Effector memory CD8-positive, alpha-beta T cell (primary cell): Measurements from ENCODE around the gene IRF2BP2.

Experiments used
- ATAC-seq: fragments of 150-1000 bp; cut with Tn5 transposase; replicated peaks from 2 replicates; pipeline ENCODE4 v1.10.0; 2021; ENCODE audit warnings: mild to moderate bottlenecking, moderate library complexity
- DNase-seq, 3 experiments: peaks; one replicate each; pipeline ENCODE4 v3.0.0; 2021
- H3K27ac Mint-ChIP-seq, 2 donors: one replicate each; pipeline ENCODE4 v1.8.0; 2022; ENCODE audit warnings: mild to moderate bottlenecking in 2 of 2, mixed read lengths in 2 of 2, moderate library complexity in 2 of 2
- H3K27me3 Mint-ChIP-seq, 2 donors: one replicate each; pipeline ENCODE4 v1.8.0; 2022; ENCODE audit warnings: mixed read lengths in 2 of 2
- H3K36me3 Mint-ChIP-seq: one replicate; pipeline ENCODE4 v1.8.0; 2022; ENCODE audit warnings: mild to moderate bottlenecking, moderate library complexity, mixed read lengths; ENCODE audit not compliant: insufficient read depth
- H3K4me1 Mint-ChIP-seq, 2 donors: one replicate each; pipeline ENCODE4 v1.8.0; 2022; ENCODE audit warnings: low read depth in 2 of 2, mixed read lengths in 2 of 2
- H3K4me3 Mint-ChIP-seq, 2 donors: one replicate each; pipeline ENCODE4 v1.8.0; 2022; ENCODE audit warnings: mild to moderate bottlenecking in 2 of 2, mixed read lengths in 2 of 2, moderate library complexity in 2 of 2
- H3K9me3 Mint-ChIP-seq, 2 donors: one replicate each; pipeline ENCODE4 v1.8.0; 2022; ENCODE audit warnings: mixed read lengths in 2 of 2

Gene IRF2BP2

DNA sequence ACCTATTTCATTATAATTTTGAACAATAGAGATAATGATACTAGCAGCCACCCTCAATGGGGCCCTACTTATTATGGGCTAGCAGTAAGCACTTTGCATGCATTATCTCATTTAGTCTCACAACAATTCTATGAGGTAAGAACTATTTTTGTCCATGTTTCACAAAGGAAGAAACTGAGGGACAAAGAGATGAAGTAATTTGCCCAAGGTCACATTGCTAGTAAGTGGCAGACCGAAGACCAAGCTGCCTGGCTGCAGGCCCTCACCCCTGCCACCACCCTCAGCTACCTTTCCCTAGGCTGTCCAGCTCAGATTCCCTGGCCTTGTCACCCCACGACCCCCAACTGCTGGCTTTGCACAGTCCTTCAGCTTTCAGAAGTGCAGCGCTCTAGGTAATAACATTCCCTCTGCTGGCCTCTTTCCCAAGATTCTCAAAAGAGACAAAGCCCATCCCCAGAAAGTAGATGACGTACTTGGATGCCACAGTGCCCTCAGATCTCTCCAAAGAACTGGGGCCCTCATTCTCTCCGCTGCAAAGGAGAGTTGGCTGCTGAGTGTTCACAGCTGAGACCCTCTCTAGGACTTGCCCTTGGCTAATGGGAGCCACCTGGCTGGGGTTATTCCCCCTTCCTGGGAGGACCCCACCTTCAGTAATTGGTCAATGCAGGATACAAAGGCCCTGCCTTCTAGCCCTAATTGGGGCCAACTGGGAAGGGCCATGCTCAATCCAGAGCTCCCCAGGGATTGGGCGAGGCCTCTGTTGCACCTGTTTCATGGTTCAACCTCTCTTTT lies 39.5 kb downstream of the IRF2BP2 start:
- Mint-ChIP-seq H3K36me3 (peaks cover 3% of the 10 kb centered on the region), H3K9me3 (no peaks in the 10 kb centered on the region), H3K27me3 (no peaks in the 10 kb centered on the region), H3K4me1 (no peaks in the 10 kb centered on the region), H3K4me3 (no peak overlapping the region), H3K27ac (no peak overlapping the region)
- no peak for ATAC-seq
- DNase-seq = no peak

DNA sequence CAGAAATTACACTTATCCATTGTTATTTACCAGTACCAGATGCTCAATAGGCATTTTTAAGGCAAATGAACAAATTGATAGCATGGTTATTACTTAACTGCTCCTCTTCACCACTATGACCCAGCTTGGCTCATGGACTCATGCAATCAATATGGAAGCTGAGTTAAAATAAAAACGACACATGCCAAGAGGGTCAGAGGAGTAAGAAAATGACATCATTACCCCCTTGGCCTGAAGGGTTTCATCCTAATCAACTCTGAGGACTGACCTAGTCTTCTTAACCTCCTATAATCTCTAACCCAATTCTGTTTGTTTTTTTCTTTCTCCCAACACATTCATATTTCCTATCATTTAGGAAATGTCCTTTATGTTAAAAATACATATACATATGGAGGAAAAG lies 41.6 kb downstream of the IRF2BP2 start:
- Mint-ChIP-seq H3K27ac (no peak overlapping the region), H3K36me3 (no peaks in the 10 kb centered on the region), H3K4me3 (no peak overlapping the region), H3K27me3 (no peaks in the 10 kb centered on the region), H3K9me3 (no peaks in the 10 kb centered on the region), H3K4me1 (no peaks in the 10 kb centered on the region)
- DNase-seq = no peak
- ATAC-seq = no peak

DNA sequence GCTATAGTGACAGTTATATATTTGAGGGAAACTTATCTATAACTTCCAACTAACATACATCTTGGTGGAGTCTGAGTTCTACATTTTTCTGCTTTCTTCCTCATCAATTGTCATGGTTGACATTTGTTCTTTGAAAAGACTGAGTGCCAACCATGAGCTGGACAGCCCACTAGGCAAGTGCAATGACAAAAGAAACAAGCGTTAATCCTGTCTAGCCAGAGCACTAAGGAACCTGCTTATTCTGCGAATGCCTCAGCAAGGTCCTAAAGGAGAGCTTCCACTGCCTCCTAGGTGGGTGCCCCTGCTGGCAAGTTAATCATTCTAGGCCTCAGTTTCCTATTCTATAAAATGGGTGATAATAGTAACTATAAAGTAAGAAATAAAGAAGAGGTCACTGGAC lies 44.8 kb downstream of the IRF2BP2 start:
- Mint-ChIP-seq H3K9me3 (no peaks in the 10 kb centered on the region), H3K4me1 (no peaks in the 10 kb centered on the region), H3K4me3 (no peak overlapping the region), H3K36me3 (no peaks in the 10 kb centered on the region), H3K27ac (no peak overlapping the region), H3K27me3 (no peaks in the 10 kb centered on the region)
- ATAC-seq (no peak), DNase-seq (no peak)

DNA sequence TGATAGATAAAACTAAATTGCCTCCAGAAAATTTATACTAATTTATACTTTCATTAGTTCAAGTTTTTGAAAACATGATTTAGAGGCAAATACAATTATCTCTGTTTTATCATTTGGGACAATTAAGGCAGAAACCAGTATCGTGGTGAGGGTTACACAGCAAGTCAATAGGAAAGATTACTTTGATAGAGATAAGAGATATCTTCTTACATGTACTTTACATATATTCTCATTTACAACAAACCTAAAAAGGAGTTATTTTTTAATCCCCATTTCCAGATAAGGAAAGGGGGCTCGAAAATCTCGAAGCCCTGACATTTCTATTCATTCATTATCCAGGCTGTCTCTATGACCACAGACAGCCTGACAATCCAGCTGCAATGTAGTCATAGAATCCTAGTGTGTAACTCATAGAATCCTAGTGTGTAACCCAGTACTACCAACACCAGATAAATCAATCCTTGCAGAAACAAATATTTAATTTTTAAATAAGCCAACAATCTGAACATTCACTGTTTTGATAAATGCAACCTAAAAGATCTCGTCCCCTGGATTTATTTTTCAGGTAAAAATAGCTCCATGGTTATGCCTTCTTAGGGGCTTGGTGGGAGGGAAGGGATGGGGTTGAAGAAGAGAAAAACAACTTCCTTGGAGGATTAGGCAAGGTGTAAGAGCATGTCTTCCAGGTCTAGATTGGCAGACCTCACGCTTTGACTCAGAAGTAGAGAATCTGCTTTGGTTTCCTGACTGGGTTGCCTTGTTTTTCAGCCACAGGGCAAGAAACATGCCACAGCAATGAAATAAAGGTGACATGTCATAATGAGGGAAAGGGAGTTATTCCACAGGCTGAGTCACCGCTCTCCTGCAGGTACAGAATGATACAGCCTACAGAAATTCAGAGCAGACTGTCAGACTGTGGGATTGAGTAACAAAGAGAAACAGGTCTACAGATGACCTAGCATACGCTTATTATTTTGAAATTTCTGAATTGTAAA lies 45.6 kb downstream of the IRF2BP2 start:
- H3K9me3 Mint-ChIP-seq = no peaks in the 10 kb centered on the region
- no peaks in the 10 kb centered on the region for H3K27me3 Mint-ChIP-seq
- ATAC-seq (no peak), DNase-seq (no peak)
- H3K4me1 Mint-ChIP-seq = no peaks in the 10 kb centered on the region
- H3K36me3 Mint-ChIP-seq = no peaks in the 10 kb centered on the region
- no peak overlapping the region for H3K4me3 Mint-ChIP-seq
- H3K27ac Mint-ChIP-seq = no peak overlapping the region

DNA sequence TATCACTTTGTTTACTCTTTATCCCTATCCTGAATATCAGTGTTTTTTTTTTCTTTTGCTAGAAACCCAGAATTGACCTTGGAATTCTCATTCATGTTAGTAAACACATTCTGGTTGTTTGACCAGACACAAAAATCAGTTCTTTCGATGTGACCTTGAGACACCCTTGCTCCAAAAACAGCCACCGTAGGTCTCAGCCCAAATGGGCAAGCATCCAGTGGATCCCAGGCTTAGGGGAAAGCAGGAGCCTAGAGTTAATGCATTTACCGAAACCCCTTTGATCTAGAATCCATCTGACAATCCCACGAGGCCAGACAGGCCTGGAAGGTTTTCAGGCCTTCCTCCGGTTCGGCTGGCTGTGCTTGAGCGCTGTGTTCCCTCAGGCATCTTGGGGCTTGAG lies 47.6 kb downstream of the IRF2BP2 start:
- no peak overlapping the region for H3K4me3 Mint-ChIP-seq
- no peaks in the 10 kb centered on the region for H3K9me3 Mint-ChIP-seq
- DNase-seq = no peak
- H3K4me1 Mint-ChIP-seq = no peaks in the 10 kb centered on the region
- no peaks in the 10 kb centered on the region for H3K27me3 Mint-ChIP-seq
- ATAC-seq = no peak
- H3K36me3 Mint-ChIP-seq = no peaks in the 10 kb centered on the region
- H3K27ac Mint-ChIP-seq = no peak overlapping the region

DNA sequence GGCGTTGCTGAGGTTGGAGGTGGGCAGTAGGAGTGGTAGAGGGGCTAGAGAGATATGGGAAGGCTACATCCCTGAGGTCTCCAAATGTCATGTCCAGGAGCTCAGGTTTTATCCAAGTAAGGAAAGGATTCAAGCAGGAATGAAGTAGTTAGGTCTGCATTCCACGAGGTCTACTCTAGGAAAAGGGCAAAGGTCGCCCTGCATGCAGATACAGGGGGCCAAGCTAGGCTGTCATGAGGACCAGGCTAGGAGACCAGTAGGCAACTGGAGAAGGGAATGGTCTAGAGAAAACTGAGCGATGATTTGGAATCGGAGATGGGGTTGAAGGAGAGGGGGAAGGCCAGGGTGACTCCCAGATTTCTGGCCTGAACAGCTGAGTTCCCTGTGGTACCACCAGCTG lies 48.7 kb downstream of the IRF2BP2 start:
- DNase-seq = no peak
- H3K36me3 Mint-ChIP-seq = no peaks in the 10 kb centered on the region
- no peaks in the 10 kb centered on the region for H3K9me3 Mint-ChIP-seq
- no peaks in the 10 kb centered on the region for H3K4me1 Mint-ChIP-seq
- no peak for ATAC-seq
- no peak overlapping the region for H3K4me3 Mint-ChIP-seq
- H3K27me3 Mint-ChIP-seq = no peaks in the 10 kb centered on the region
- H3K27ac Mint-ChIP-seq = no peak overlapping the region

DNA sequence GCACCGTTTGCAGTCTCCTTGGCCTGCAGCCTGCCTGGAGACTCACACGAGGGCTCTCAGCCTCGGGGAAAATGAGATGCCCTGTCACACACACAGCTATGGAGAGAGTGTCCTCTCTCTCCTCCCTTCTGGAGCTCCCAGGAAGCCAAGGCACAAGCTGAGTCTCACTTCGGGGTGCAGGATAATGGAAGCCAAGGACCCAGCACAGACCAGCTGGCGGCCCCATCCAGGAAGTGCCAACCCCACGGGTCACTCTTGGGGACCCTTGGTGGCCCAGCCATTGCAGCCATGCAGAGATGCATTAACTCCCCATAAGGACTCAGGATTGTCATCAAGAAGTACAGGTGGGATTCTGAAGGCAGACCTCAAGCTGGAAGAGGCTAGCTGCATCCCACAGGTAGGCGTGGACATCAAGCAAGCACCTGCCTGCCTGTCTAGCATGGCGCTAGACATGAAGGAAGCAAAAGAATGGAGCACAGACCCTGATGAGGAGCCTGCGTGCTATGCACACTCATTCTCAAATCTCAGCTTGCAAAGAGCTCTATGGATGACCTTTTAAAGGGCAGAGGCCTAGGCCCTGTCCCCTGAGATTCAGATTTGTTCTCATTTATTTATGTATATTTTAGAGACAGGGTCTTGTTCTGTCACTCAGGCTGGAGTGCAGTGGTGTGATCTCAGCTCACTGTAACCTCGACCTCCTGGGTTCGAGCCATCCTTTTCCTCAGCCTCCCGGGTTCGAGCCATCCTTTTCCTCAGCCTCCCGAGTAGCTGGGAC lies 49.9 kb downstream of the IRF2BP2 start:
- Mint-ChIP-seq H3K27ac (no peak overlapping the region), H3K4me3 (no peak overlapping the region), H3K27me3 (no peaks in the 10 kb centered on the region), H3K4me1 (no peaks in the 10 kb centered on the region), H3K36me3 (no peaks in the 10 kb centered on the region), H3K9me3 (no peaks in the 10 kb centered on the region)
- ATAC-seq = no peak
- no peak for DNase-seq

DNA sequence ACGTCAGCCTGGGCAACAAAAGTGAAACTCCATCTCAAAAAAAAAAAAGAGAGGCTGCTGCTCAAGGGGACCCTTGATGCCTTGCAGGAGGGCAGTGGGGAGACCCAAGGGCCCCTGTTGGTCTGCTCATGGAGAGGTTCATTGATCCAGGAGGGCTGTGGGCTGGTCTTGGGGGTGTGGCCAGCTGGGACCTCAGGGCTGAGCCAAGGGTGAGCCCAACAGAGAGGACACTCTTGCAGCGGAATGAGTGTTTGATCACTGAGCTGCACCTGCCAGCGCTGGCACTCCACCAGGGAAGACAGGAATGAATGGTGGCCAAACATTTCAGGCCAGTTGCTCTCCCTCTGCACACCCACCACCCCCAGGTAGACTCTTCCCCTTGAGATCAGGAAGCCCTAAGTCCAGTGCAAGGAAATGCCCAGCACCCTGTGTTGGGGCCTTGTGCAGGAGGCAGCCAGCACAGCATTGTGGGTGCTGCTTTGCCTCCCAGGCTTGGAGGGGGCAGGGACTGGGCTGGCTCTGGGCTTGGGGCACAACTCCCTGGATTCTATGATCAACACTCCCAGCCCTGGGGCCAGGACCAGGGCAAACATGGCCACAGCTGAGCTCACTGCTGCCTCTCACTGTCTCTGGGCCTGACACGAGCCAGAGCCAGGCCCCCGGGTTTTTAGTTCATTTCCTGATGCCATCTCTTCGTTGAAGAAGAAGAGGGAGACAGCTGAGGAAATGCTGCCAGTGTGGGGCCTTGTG lies 50.7 kb downstream of the IRF2BP2 start:
- DNase-seq = no peak
- no peak for ATAC-seq
- Mint-ChIP-seq H3K9me3 (no peaks in the 10 kb centered on the region), H3K36me3 (no peaks in the 10 kb centered on the region), H3K4me1 (no peaks in the 10 kb centered on the region), H3K27ac (no peak overlapping the region), H3K4me3 (no peak overlapping the region), H3K27me3 (no peaks in the 10 kb centered on the region)

DNA sequence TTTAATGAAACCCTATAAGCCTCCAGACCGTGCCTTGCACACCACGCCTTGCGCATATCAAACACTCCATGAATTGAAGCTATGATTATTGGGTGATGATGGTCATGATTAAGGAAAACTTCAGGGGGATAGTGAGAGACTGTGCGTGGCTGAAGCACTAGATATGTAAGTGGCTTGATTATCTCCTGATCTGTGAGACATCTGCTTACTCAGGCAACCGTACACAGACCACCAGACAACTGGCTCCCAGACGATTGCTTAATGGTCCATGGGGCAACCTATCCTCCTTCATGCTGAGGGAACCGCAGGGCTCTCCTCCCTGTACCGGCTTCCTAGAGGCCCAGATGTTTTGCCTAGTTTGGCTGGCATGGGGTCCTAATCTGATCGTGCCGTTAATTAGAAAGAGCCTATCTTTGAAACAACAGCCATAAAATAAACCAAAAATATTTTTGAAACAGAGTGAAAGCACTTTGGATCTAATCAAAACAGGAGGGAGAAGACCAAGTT lies 51.6 kb downstream of the IRF2BP2 start:
- Mint-ChIP-seq H3K27ac (no peak overlapping the region), H3K9me3 (no peaks in the 10 kb centered on the region), H3K4me1 (no peaks in the 10 kb centered on the region), H3K27me3 (peaks cover 0 to 3% of the 10 kb centered on the region in 2 donors), H3K4me3 (no peak overlapping the region), H3K36me3 (no peaks in the 10 kb centered on the region)
- DNase-seq (no peak), ATAC-seq (no peak)

DNA sequence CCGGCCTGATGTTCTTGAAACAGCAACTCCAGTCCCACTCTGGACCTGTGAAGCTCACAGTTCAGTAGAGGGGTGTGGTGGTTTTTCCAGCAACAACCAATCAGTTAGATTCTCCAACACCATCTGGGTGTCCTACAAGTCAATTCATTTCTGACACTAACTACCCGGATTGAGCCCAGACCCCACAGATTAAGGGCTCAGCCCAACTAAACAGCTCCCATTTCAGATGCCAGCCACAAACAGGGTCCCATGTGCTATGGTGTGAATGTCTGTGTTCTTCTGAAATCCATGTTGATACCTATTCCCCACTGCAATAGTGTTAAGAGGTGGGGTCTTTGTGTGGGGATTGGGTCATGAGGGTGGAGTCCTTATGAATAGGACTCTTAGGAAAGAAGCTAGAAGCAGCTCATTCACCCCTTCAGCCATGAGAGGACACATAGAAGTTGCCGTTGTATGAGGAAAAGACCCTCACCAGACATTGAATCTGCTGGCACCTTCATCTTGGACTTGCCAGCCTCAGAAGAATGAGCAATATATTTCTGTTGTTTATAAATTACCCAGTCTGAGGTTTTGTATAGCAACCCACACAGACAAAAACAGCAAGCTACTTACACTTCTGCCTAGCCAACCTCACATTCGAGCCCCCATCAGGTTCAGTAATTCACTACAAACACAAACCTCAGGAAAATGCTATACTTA lies 53.6 kb downstream of the IRF2BP2 start:
- Mint-ChIP-seq H3K9me3 (no peaks in the 10 kb centered on the region), H3K4me3 (no peak overlapping the region), H3K4me1 (no peaks in the 10 kb centered on the region), H3K27me3 (peaks cover 0 to 7% of the 10 kb centered on the region in 2 donors), H3K36me3 (no peaks in the 10 kb centered on the region), H3K27ac (no peak overlapping the region)
- DNase-seq = no peak
- ATAC-seq = no peak

DNA sequence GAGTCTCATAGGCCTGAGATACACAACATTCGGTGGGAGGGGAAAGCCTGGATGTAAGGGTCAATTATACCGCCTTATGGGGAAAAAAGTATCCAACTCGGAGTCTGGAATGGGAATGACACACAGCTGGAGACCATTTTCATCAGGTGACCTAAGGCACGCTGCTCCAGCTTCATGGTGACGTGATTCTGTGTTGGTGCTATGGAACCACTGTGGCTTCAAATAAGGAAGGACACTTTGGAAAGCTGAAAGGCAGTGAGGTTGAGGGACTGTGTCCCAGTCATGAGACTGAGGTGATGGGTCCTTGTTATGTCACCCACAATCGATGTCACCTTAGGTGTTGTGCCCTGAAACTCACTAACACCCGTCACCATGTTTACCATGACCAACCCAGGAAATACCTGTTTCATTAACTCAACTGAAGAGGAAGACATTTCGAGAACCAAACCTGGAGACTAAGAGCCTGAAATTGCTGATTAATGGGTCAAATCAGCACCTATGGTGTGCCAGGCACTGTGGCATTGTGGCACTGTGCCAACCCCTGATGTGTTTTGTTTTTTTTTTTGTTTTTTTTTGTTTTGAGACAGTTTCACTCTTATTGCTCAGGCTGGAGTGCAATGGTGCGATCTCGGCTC lies 54.5 kb downstream of the IRF2BP2 start:
- H3K4me1 Mint-ChIP-seq = no peaks in the 10 kb centered on the region
- H3K27me3 Mint-ChIP-seq = peaks cover 0 to 7% of the 10 kb centered on the region in 2 donors
- H3K9me3 Mint-ChIP-seq = no peaks in the 10 kb centered on the region
- H3K36me3 Mint-ChIP-seq = no peaks in the 10 kb centered on the region
- no peak overlapping the region for H3K4me3 Mint-ChIP-seq
- H3K27ac Mint-ChIP-seq = no peak overlapping the region
- ATAC-seq (no peak), DNase-seq (no peak)

DNA sequence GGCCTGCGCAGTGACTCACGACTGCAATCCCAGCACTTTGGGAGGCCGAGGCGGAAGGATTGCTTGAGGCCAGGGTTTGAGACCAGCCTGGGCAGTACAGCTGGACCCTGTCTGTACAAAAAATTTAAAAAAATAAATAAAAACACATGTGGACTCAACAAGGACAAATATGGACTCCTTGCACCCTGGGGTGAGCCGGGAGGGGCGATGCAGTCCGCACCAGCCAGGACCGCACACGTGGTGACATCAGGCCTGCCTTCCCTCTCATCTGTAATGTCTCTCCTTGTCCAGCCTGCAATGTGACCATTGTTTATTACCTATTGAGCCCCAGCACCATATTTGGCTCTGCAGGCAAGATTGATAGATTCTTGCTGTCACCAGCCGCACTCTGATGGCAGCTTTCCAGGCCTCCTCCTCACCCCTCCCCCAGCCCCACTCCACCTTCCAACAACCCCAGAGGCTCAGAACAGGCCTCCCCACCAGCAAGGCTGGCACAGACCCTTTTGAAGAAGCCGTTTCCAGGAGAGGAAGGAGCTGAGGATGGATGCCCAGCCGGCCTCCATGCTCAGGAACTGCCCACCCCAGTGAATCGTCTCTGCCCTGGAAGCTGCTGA lies 55.2 kb downstream of the IRF2BP2 start:
- ATAC-seq = no peak
- no peaks in the 10 kb centered on the region for H3K4me1 Mint-ChIP-seq
- no peaks in the 10 kb centered on the region for H3K9me3 Mint-ChIP-seq
- no peak for DNase-seq
- H3K36me3 Mint-ChIP-seq = no peaks in the 10 kb centered on the region
- H3K27me3 Mint-ChIP-seq = peaks cover 0 to 7% of the 10 kb centered on the region in 2 donors
- no peak overlapping the region for H3K27ac Mint-ChIP-seq
- H3K4me3 Mint-ChIP-seq = no peak overlapping the region
